PC-9 (cell line): ENCODE measurements around the gene STX18.

Experiments used
- CTCF ChIP-seq: fragments of 200-600 bp; sonication (generic); conservative IDR thresholded peaks from 2 replicates; pipeline ENCODE4 v1.6.1; 2017; ENCODE audit warnings: mixed run types, antibody characterized with exemption, mild to moderate bottlenecking, moderate library complexity
- EZH2 ChIP-seq: fragments of 200-600 bp; sonication (generic); IDR thresholded peaks from 2 replicates; pipeline ENCODE4 v1.8.0; 2017; ENCODE audit warnings: antibody characterized with exemption, low read depth

- TF ChIP-seq CTCF, result no peak
- TF ChIP-seq EZH2, result no peak
Measured at GRCh38 chr4:4568806-4569427, 27.1 kb upstream of the STX18 start.
